Neural progenitor cell (in vitro differentiated cells): Measurements from ENCODE around the gene TMEM121. TPM values are rescaled to one million over a fixed set of nuclear protein-coding genes. Genes with fewer than 3 reads are reported as not detected.

Source experiments
- DNase-seq: peaks from one replicate; pipeline ENCODE4 v3.0.0-alpha.2; 2016; ENCODE audit warnings: low spot score
- H2AFZ ChIP-seq: fragments of 200-600 bp; sonication (generic); replicated peaks from 2 replicates; pipeline ENCODE4 v1.6.1; 2016; ENCODE audit warnings: antibody characterized with exemption
- H3F3A ChIP-seq: fragments of 200-600 bp; sonication (generic); 2 replicates; pipeline ENCODE4 v1.6.1; 2016; ENCODE audit warnings: antibody characterized with exemption, low read depth
- H3K27ac ChIP-seq: fragments of 200-600 bp; sonication (generic); 2 replicates; pipeline ENCODE4 v1.5.1; 2016; ENCODE audit warnings: mild to moderate bottlenecking
- H3K27me3 ChIP-seq: fragments of 200-600 bp; sonication (generic); 2 replicates; pipeline ENCODE4 v1.6.1; 2016; ENCODE audit warnings: mild to moderate bottlenecking, moderate library complexity
- H3K36me3 ChIP-seq: fragments of 200-600 bp; sonication (generic); 2 replicates; pipeline ENCODE4 v1.5.1; 2016
- H3K4me1 ChIP-seq: fragments of 200-600 bp; sonication (generic); 2 replicates; pipeline ENCODE4 v1.6.1; 2016; ENCODE audit warnings: mixed run types
- H3K4me2 ChIP-seq: fragments of 200-600 bp; sonication (generic); 2 replicates; pipeline ENCODE4 v1.6.1; 2016
- H3K4me3 ChIP-seq: fragments of 200-600 bp; sonication (generic); 2 replicates; pipeline ENCODE4 v1.5.1; 2016
- H3K79me2 ChIP-seq: fragments of 200-600 bp; sonication (generic); 2 replicates; pipeline ENCODE4 v1.6.1; 2016; ENCODE audit warnings: low read depth
- H3K9ac ChIP-seq: fragments of 200-600 bp; sonication (generic); 2 replicates; pipeline ENCODE4 v1.6.1; 2016
- H3K9me3 ChIP-seq: fragments of 200-600 bp; sonication (generic); 2 replicates; pipeline ENCODE4 v1.5.1; 2016; ENCODE audit warnings: low read depth
- H4K20me1 ChIP-seq: fragments of 200-600 bp; sonication (generic); 2 replicates; pipeline ENCODE4 v1.6.1; 2016; ENCODE audit warnings: low read depth
- H3K27ac Mint-ChIP-seq: 3 replicates; pipeline ENCODE4 v1.8.0; 2021; ENCODE audit warnings: mixed read lengths
- H3K27me3 Mint-ChIP-seq: 2 replicates; pipeline ENCODE4 v1.8.0; 2022; ENCODE audit warnings: low read depth, mild to moderate bottlenecking, inconsistent platforms, moderate library complexity, mixed read lengths; ENCODE audit not compliant: insufficient read depth
- H3K36me3 Mint-ChIP-seq: 3 replicates; pipeline ENCODE4 v1.8.0; 2021; ENCODE audit warnings: mixed read lengths
- H3K4me1 Mint-ChIP-seq: 3 replicates; pipeline ENCODE4 v1.8.0; 2021; ENCODE audit warnings: mixed read lengths
- H3K4me3 Mint-ChIP-seq: 3 replicates; pipeline ENCODE4 v1.8.0; 2021; ENCODE audit warnings: mild to moderate bottlenecking, moderate library complexity, mixed read lengths
- H3K9me3 Mint-ChIP-seq: 3 replicates; pipeline ENCODE4 v1.8.0; 2020; ENCODE audit warnings: mixed read lengths
- CTCF ChIP-seq: fragments of 200-600 bp; sonication (generic); IDR thresholded peaks from 2 replicates; pipeline ENCODE4 v1.5.1; 2017; ENCODE audit warnings: antibody characterized with exemption, mild to moderate bottlenecking
- EZH2 ChIP-seq: fragments of 200-600 bp; sonication (generic); IDR thresholded peaks from 2 replicates; pipeline ENCODE4 v1.6.1; 2017; ENCODE audit warnings: antibody characterized with exemption, mild to moderate bottlenecking, moderate library complexity
- EZH2phosphoT487 ChIP-seq: fragments of 200-600 bp; sonication (generic); IDR thresholded peaks from 2 replicates; pipeline ENCODE4 v1.6.1; 2017; ENCODE audit warnings: antibody characterized with exemption
- total RNA-seq: library from RNA; depleted of rRNA; stranded (reverse); fragments of >200 nt; gene quantifications from 2 replicates; pipeline ENCODE4 v1.2.3, GENCODE V29; 2015; ENCODE audit warnings: low replicate concordance

TMEM121 gene
- total RNA-seq, 1 donor from 2014 or later = 0.90 TPM

GRCh38 chr14:105487449-105487985 lies 38.9 kb upstream of the TMEM121 start:
- no peak overlapping the region for H3K27ac ChIP-seq
- Mint-ChIP-seq H3K9me3 (no peaks in the 10 kb centered on the region), H3K27ac (no peak overlapping the region), H3K36me3 (no peaks in the 10 kb centered on the region), H3K4me1 (peaks cover 29% of the 10 kb centered on the region), H3K4me3 (peak overlapping the region; percentile 71), H3K27me3 (peaks cover 15% of the 10 kb centered on the region)
- TF ChIP-seq EZH2phosphoT487 (no peak), CTCF (no peak), EZH2 (no peak)
- peaks cover 53% of the 10 kb centered on the region for H3K27me3 ChIP-seq
- H3K9ac ChIP-seq = no peak overlapping the region
- H3K79me2 ChIP-seq = no peaks in the 10 kb centered on the region
- peak; percentile 58 for DNase-seq
- H4K20me1 ChIP-seq = peaks cover 13% of the 10 kb centered on the region
- no peaks in the 10 kb centered on the region for H3K36me3 ChIP-seq
- H3F3A ChIP-seq = peaks cover 32% of the 10 kb centered on the region
- H2AFZ ChIP-seq = no peak overlapping the region
- peak overlapping the region; percentile 42 for H3K4me3 ChIP-seq
- H3K4me2 ChIP-seq = peak overlapping the region; percentile 69
- peaks cover 29% of the 10 kb centered on the region for H3K4me1 ChIP-seq
- no peaks in the 10 kb centered on the region for H3K9me3 ChIP-seq

- Histone ChIP-seq H4K20me1 (peaks cover 13% of the 10 kb centered on the region), H3F3A (peaks cover 32% of the 10 kb centered on the region), H3K4me2 (peak overlapping the region; percentile 99), H3K79me2 (no peaks in the 10 kb centered on the region), H3K9ac (no peak overlapping the region), H2AFZ (no peak overlapping the region), H3K9me3 (no peaks in the 10 kb centered on the region), H3K27ac (no peak overlapping the region), H3K27me3 (peaks cover 47% of the 10 kb centered on the region), H3K4me3 (peak overlapping the region; percentile 42), H3K36me3 (no peaks in the 10 kb centered on the region), H3K4me1 (peaks cover 29% of the 10 kb centered on the region)
- Mint-ChIP-seq H3K27me3 (peaks cover 12% of the 10 kb centered on the region), H3K27ac (no peak overlapping the region), H3K36me3 (no peaks in the 10 kb centered on the region), H3K9me3 (no peaks in the 10 kb centered on the region), H3K4me3 (peak overlapping the region; percentile 83), H3K4me1 (peaks cover 28% of the 10 kb centered on the region)
- DNase-seq = no peak
- TF ChIP-seq CTCF (no peak), EZH2phosphoT487 (no peak), EZH2 (no peak)
Observed at GRCh38 chr14:105487986-105488777, 38.2 kb upstream of the TMEM121 start.

- Histone ChIP-seq H3K27ac (no peak overlapping the region), H3K36me3 (no peaks in the 10 kb centered on the region), H3K4me3 (peak overlapping the region; percentile 72), H2AFZ (no peak overlapping the region), H3K79me2 (no peaks in the 10 kb centered on the region), H3K4me1 (peaks cover 26% of the 10 kb centered on the region), H3K27me3 (peaks cover 43% of the 10 kb centered on the region), H4K20me1 (peaks cover 13% of the 10 kb centered on the region), H3K4me2 (peak overlapping the region; percentile 99), H3K9ac (no peak overlapping the region), H3F3A (peaks cover 32% of the 10 kb centered on the region), H3K9me3 (no peaks in the 10 kb centered on the region)
- Mint-ChIP-seq H3K4me3 (peak overlapping the region; percentile 83), H3K27ac (peak overlapping the region; percentile 60), H3K4me1 (peaks cover 28% of the 10 kb centered on the region), H3K27me3 (peaks cover 12% of the 10 kb centered on the region), H3K36me3 (no peaks in the 10 kb centered on the region), H3K9me3 (no peaks in the 10 kb centered on the region)
- DNase-seq = peak; percentile 53
- no peak for TF ChIP-seq CTCF
- no peak for TF ChIP-seq EZH2
- no peak for TF ChIP-seq EZH2phosphoT487
Observed at GRCh38 chr14:105488781-105489541, 37.4 kb upstream of the TMEM121 start.
